Activated CD8-positive, alpha-beta memory T cell treated with anti-CD3 and anti-CD28 coated beads, Interleukin-2, amount 50 U/mL, for 24 hours (primary cell): ENCODE results near the gene PLXNA2.

ENCODE experiments used
- DNase-seq: peaks from one replicate; pipeline ENCODE4 v3.0.0-alpha.2; 2020; ENCODE audit errors: extremely low read depth

PLXNA2 gene

GRCh38 chr1:207997486-207998268 lies 246.5 kb downstream of the PLXNA2 start:
- DNase-seq, result peak; percentile 8

DNA sequence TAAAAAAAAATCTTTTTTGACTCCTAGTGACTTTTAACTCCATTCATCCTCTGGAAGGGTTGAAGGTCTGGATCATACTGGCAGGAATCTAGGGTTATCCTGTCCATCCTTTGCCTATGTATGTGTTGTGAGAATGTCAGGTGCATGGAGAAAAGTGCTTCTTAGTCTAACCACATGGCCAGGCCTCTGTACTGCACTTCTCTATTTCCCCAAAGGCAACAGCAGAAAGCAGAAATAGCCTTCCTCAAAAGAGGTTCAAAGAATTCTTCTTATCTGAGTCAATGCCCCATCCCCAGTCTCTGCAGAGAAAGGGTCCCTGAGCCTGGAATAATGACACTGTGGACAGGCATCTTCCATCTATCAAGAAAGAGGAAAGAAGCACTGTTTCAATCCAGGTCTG lies 247.5 kb downstream of the PLXNA2 start:
- DNase-seq, result no peak

DNA sequence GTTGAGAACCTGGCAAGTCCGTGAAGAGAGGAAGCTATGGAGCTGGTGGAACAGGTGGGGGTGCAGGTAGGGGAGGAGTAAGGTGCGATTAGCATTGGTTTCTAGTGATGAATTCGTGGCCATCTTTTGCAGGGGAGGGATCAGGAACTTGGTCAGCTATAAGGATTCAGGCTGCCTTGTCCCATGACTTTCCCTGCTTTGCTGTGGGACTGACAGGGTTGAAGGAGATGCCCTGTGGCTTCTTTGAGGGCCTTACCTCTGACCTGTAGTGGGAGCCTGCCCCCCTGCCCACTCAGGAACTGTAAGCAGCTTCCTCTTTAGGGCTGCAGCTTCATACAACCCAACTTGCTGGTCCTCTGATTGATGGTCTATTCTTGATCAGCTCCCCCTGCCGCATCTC lies 248.6 kb downstream of the PLXNA2 start:
- DNase-seq, result no peak

GRCh38 chr1:207993477-207994445 lies 250.4 kb downstream of the PLXNA2 start:
- no peak for DNase-seq

DNA sequence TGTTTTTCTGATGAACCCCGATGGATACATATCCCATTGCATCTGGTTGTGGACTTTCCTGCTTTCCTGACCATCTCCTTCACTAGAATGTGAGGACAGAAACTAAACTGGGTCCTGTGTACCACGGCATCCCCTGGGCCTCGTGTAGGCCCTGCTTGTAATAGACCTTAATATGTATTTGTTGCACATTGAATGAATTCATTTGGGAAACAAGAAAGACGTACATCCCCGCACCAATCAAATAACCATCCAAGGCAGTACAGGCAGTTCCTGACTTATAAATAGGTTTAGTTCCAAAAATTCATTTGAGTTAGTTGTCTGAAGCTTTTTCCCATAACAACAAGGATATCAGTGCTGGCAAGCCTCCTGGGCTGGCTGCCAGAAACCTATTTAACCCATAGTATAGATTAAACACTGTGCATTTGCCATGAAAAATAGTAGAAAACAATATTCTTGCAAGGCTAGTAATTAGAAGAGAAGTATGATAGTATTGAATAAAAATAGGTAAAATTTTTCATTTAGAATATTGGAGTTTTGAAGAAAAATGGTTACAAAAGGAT lies 251.4 kb downstream of the PLXNA2 start:
- DNase-seq, result no peak

DNA sequence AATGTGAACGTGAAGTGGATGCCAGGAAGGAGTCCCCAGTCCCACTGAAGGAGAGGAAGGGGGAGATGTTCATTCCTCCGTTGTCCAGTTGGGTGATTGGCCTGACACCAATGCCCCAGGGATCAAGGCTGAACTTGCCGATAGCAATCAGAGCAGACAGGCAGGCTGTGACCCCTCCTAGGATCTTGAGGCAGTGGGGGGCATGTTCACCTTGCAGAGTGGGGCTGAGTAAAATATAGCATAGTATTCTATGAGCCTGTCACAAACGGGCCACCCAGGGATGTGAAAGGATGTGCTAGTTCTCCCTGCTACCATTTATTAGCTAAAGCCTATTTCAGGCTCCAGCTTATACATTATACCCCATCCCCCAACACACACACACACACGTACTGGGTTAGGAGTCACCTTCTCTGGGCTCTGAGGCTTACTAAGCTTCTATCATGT lies 252.6 kb downstream of the PLXNA2 start:
- DNase-seq, result no peak

DNA sequence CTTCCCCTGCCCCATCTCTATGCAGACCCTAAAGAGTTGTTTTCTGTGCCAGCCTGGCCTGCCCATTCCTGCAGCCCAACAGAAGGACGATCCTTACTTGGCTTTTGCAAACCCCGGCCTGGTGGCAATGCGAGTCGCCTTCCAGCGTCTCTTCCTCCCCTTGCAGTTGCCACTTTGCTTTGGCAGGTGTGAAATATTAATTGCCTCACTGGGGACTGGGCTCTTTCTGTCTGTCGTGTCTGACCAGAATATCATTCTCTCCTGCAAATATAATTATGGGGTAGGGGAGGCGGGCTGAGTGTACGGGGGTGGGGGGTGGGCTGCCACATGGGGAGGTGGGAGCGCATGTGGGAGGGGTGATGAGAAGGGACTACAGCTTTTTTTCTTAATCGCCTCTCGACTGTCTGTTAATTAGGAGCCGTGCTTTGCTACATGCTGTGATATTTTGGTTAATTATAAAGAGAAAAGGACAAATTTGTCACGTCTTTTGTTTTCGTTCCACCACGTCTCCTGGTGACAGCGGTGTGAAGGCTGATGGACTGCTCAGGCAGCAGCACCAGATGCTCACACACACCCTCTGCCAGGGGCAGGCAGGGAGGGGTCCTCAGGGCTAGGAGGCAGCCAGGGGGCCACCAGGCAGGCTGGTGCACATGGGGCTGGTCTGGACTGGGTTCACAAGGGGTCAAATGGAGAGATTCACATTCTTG lies 253.2 kb downstream of the PLXNA2 start:
- DNase-seq, result no peak

- no peak for DNase-seq
These were observed 253.7 kb downstream of the PLXNA2 start for GRCh38 chr1:207990455-207990854.

GRCh38 chr1:207988326-207989165 lies 255.6 kb downstream of the PLXNA2 start:
- no peak for DNase-seq

DNA sequence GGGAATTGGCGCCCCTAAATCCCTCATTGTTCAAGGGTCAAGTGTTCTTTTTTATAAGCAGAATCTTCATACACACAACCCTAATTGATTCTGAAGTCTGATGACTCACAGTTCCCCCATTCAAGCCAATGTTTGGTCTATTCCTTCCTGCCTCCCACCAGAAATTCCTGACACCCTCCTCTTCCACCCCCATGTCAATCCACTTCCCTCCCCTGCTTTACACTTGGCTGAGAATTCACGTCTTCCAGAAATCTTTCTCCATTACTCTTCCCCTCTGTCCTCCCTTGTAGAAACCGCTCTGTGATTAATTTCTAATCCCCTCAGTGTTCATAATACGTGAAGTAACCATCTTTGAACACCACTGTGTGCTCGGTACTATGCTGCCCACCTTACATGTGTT lies 257.0 kb downstream of the PLXNA2 start:
- DNase-seq, result no peak

DNA sequence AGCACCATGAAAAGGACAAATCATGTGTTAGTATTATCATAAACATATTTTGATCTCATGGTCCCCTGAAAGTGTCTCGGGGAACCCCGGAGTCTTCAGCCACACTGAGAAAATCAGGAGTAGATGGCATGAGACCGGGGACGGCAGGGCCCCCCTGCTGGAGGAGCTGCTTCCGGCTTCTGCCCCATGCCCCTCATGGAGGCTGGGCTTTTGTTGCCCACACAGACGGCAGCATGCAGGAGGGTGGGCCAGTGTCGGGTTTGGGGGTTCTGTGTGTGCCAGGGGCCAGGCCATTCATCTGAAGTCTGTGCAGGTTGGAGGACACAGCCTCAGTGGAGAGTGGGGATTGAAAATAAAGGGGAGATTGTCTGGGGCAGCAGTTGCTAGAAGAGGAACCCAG lies 258.2 kb downstream of the PLXNA2 start:
- no peak for DNase-seq

DNA sequence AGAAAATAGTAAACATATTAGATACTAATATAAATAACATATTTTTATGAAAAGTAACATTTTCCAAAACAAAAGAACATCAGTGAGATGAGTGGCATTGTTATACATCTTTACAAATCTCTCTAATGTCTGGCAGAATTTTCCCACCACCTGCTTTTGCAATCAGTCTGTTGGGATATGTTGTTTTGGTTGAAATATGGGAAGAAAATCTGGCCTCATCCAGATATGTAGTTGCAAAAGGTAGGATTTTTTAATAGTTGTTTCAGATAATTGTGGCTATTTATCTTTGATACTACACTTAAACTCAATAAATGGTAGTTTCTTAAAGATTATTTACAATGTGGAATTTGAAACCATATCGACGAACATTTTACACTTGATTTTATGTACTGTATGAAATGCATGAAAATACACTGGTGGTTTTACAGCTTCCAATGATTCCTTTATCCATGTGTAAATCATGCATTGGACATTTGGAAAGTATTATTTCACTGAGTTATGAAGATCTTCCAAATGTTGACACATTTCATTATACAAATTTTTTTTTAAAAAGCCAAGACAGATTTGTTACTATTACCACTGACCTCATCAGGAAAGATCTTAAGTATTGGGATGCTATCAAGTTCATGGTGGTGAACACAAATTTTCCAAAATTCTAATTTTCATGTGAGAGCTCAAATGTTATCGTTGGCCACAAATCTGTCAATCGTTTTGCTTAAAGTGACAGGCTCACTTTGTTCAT lies 259.2 kb downstream of the PLXNA2 start:
- DNase-seq, result no peak

- no peak for DNase-seq
These were observed 261.0 kb downstream of the PLXNA2 start for GRCh38 chr1:207983044-207983635.

DNA sequence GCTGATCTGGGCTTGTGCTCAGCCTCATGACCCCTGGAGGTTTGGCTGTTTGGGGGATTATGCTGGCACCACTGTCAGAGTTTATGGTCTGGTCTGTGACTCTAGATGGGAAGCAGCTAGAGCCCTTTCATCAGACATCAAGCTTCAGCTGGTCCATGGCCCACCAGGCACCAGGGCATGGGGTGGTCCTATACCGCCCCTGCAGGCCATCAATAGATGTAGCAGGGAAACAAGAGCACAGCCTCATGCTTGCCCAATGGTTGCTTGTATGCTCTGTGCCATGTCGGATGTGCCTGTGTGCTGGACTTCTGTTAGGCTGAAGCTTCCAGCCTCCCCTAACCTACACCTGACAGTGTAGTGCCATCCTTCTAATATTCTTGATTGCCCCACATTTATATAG lies 262.2 kb downstream of the PLXNA2 start:
- no peak for DNase-seq

DNA sequence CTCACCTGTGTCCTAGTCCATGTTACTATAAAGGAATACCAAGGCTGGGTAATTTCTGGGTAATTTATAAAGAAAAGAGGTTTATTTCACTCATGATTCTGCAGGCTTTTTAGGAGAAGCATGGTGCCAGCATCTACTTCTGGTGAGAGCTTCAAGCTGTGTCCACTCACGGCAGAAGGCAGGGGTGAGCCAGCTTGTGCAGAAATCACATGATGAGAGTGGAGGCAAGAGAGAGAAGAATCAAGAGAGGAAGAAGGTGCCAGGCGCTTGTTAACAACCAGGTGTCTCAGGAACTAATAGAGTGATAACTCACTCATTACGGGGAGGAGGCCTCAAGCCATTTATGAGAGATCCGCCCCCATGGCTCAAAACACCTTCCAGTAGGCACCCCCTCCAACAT lies 265.7 kb downstream of the PLXNA2 start:
- DNase-seq, result no peak

DNA sequence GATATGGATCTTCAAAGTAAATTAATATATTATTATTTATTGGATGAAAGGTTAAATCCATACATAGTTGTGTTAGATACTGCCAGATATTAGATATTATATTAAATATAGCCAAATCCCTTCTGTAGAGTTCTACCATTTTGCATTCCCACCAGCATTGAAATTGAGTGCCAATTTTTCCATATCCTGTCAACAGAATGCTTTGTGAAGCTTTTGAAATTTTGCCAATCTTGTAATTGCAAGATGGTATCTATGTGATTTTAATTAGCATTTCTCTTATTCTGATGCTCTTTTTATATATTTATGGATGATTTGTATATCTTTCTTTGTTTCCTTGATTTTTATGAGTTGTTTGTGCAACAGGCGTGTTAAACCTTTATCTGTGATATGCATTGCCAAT lies 266.3 kb downstream of the PLXNA2 start:
- DNase-seq, result no peak

GRCh38 chr1:207973898-207974568 lies 270.2 kb downstream of the PLXNA2 start:
- no peak for DNase-seq

DNA sequence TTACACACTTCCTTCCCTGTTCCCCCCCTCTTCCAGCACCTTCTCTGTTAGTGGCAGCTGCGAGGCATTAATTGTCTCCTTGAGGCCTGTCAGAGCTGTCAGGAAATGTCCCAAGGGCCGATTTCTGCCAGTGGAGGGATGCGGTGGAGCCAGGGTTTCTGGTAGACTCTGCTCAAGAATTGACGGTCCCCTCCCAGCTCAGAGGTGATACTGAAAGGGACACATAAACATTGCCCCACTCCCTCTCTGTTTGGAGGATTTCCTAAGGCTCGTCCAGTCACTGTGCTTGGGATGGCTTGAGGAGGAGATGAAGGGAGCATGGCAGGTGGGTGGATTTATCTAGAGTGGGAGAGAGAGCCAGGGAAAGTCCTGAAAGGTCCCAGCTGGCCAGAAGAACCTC lies 271.8 kb downstream of the PLXNA2 start:
- no peak for DNase-seq
